D721Med (cell line): ENCODE results near the gene TTLL1.
"Not testable (repeated sequence)": the region's sequence is repeated elsewhere in the genome, so short reads cannot be mapped to it uniquely, and the experiment has no call there.

Source experiments
- DNase-seq: peaks from one replicate; pipeline ENCODE4 v3.0.0; 2011; ENCODE audit warnings: low spot score; ENCODE audit not compliant: insufficient read length
- FAIRE-seq: peaks from 2 replicates; lab custom pipeline; 2011; peaks lifted over from hg19 to GRCh38; lab: Jason Lieb, UNC
- TF ChIP-seq, protein P1 (sequence below): IDR thresholded peaks from 2 replicates; pipeline ENCODE4 v1.5.1; 2012; ENCODE audit warnings: mild to moderate bottlenecking, control low read depth; ENCODE audit not compliant: insufficient read depth; ENCODE audit errors: missing control alignments

Gene TTLL1

DNA sequence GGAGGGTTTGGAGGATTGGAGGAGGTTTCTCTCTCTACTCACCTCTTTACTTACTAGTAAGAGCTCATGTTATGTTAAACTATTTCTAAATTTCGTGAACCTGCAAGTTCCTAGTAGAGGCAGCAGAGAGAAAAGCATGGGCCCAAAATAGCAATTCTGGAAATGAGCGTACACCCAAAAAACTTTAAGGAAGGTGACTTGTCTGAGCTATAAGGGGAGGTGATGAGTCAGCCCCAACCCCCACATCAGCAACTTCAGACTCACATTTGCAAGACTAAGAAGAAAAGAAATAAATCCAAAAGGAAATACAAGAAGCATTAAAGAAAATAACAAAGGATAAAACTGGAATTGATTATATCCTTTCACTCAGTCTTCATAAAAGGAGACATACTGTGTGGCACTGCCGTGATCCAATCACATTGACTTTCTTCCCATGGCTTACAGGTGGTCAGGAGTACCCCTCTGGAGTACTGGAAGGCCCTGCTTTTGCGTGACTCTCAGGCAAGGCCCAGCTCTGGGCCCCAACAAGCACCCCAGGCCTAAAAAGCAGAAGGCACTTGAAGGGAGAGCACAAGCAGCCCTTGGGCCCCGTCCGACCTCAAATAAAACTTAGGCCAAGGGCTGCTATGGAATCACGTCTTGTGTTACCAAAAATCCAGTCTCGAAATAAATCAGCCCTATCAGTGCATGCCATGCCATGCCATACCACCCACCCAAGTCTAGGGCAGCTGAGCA is 88.6 kb downstream of the TTLL1 start:
- TF ChIP-seq, protein P1, sequence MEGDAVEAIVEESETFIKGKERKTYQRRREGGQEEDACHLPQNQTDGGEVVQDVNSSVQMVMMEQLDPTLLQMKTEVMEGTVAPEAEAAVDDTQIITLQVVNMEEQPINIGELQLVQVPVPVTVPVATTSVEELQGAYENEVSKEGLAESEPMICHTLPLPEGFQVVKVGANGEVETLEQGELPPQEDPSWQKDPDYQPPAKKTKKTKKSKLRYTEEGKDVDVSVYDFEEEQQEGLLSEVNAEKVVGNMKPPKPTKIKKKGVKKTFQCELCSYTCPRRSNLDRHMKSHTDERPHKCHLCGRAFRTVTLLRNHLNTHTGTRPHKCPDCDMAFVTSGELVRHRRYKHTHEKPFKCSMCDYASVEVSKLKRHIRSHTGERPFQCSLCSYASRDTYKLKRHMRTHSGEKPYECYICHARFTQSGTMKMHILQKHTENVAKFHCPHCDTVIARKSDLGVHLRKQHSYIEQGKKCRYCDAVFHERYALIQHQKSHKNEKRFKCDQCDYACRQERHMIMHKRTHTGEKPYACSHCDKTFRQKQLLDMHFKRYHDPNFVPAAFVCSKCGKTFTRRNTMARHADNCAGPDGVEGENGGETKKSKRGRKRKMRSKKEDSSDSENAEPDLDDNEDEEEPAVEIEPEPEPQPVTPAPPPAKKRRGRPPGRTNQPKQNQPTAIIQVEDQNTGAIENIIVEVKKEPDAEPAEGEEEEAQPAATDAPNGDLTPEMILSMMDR, result no peak
- no peak for DNase-seq
- FAIRE-seq, result no peak

GRCh38 chr22:42997582-42998090 is 91.6 kb downstream of the TTLL1 start:
- DNase-seq, result no peak
- TF ChIP-seq, protein P1, result no peak
- no peak for FAIRE-seq

GRCh38 chr22:42996646-42997365 is 92.4 kb downstream of the TTLL1 start:
- DNase-seq, result no peak
- no peak for FAIRE-seq
- TF ChIP-seq, protein P1, result no peak

GRCh38 chr22:42995654-42996053 is 93.5 kb downstream of the TTLL1 start:
- not testable (repeated sequence) for FAIRE-seq, DNase-seq

GRCh38 chr22:42994917-42995562 is 94.2 kb downstream of the TTLL1 start:
- no peak for FAIRE-seq
- no peak for DNase-seq
- TF ChIP-seq, protein P1, result no peak

DNA sequence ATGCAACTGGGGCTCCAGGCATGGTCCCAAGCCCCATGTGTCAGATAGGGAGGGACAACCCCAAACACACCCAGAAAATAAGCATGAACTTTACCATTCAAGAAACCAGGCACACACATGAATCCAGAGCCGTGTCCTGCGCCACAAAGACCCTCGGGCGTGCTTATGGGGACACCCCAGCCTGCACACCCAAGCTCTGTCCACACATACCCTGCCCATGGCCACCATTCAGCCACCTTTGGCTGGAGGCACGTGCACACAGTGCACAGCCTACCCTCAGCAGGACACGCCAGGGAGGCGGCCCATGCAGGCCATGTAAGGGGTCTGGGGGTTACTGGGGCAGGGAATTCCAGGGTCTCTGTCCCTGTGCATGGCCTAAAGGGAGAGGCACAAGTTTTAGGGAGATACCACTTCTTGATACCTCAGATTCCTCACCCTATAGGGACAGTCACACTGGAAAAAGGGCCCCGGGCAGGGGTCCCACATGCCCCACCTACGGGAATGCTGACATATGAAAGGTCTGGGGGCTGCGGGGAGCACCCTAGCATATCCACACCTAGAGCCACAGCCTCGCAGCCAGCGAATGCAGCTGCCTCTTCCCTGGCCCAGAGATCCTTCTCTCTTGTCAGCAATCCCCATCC is 94.8 kb downstream of the TTLL1 start:
- DNase-seq (no peak), FAIRE-seq (no peak)
- TF ChIP-seq, protein P1, result no peak

DNA sequence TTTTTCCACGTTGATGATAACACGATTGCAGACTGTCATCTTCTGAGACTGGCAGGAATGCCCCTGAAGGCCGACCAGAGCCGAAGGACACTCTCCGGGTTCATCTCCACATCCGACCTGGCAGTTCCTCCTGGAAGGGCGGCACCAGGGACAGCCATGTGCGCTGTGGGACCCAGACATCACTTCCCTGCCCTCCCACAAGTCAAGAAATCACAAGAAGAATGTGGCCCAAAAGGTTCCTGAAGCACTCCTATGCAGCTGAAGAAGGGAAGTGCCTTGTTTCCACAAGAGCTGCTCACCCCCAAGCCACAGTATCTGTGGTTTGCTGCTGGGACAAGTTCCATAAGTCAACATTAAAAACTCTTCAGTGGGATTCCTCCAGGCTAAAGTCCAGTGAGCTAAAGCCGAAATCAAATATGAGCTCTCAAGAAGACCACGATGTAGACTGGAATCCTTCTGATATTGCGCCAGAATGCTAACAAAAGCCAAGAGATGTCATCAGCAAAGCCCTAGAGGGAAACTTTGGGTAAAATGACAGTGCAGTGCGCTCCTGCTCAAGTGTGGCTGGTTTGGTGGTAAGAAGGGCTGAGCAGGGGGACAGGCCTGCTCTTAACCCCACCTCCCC is 95.4 kb downstream of the TTLL1 start:
- TF ChIP-seq, protein P1, result no peak
- DNase-seq (no peak), FAIRE-seq (no peak)
